ENCODE results near the gene SH2D6. TPM values are rescaled to one million over a fixed set of nuclear protein-coding genes. Genes with fewer than 3 reads are reported as not detected.

Gene SH2D6
- total and polyA plus RNA-seq, 9 of the 15 experiments (the other 6 are each of a cell fraction or from before 2014, with no cell fraction given) = 0.07 to 0.76 (median 0.33) TPM; not detected in 2

DNA sequence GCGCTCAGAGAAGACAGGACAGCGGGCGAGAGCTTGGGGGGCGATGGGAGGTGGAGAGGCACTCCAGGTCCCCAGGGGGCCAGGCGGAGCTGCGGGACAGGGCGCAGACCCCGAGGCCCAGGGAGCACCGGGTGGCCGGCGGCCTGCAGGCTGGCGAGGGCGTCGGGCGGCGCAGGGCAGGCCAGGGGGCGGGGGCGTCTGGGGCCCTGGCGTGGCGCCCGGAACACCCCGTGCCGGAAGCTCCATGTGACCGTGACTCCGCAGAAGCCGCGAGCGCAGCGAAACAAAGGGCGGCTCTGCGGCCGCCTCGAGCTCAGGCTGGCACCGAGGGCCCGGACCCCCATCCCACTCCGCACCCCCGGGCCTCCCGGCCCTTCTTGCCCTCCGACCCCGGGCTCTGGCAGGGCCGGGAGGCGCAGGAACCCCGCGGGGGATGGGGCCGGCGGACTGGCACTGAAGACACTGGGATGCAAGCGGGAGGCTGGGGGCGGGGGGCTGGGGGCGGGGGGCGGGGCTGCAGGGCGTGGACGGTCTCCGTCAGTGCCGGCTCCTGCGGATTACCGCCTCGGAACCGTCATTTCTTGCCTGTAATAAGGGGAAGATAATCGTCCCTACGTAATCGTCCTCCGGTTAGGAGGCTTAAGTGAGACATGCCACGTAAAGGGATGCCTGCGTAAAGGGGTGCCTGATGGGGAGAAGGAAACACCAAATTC is 19.1 kb downstream of the SH2D6 start (continued):
- TF ChIP-seq ILK (tag; IDR thresholded peaks at IDR 0.05; ENCODE audit: borderline replicate concordance, low read depth) (no peak), TCF7 (IDR thresholded peaks at IDR 0.05; ENCODE audit: borderline replicate concordance) (no peak), SMAD2 (IDR thresholded peaks at IDR 0.05; ENCODE audit: low read depth, low read length) (no peak), ZNF75A (CRISPR knock-in tag; IDR thresholded peaks at IDR 0.05) (no peak), CEBPB (tag; IDR thresholded peaks at IDR 0.05) (no peak), ZNF584 (CRISPR knock-in tag; IDR thresholded peaks at IDR 0.05; ENCODE audit: low read depth) (no peak), RAD21 (CRISPR knock-in tag; conservative IDR thresholded peaks at IDR 0.05 in 1 of 2, IDR thresholded peaks at IDR 0.05 in 1 of 2) (no peak), C11orf30 (IDR thresholded peaks at IDR 0.05; ENCODE audit: low read depth) (peak; percentile 74), TARDBP (IDR thresholded peaks at IDR 0.05) (no peak), LEF1 (IDR thresholded peaks at IDR 0.05) (no peak), ZNF134 (CRISPR knock-in tag; conservative IDR thresholded peaks at IDR 0.05) (no peak)
- TF ChIP-seq, protein P1, sequence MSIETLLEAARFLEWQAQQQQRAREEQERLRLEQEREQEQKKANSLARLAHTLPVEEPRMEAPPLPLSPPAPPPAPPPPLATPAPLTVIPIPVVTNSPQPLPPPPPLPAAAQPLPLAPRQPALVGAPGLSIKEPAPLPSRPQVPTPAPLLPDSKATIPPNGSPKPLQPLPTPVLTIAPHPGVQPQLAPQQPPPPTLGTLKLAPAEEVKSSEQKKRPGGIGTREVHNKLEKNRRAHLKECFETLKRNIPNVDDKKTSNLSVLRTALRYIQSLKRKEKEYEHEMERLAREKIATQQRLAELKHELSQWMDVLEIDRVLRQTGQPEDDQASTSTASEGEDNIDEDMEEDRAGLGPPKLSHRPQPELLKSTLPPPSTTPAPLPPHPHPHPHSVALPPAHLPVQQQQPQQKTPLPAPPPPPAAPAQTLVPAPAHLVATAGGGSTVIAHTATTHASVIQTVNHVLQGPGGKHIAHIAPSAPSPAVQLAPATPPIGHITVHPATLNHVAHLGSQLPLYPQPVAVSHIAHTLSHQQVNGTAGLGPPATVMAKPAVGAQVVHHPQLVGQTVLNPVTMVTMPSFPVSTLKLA (conservative IDR thresholded peaks at IDR 0.05) = peak in 1 of 2 experiments; percentile 82; a peak in 3 of 4 replicates
- TF ChIP-seq, protein P2, sequence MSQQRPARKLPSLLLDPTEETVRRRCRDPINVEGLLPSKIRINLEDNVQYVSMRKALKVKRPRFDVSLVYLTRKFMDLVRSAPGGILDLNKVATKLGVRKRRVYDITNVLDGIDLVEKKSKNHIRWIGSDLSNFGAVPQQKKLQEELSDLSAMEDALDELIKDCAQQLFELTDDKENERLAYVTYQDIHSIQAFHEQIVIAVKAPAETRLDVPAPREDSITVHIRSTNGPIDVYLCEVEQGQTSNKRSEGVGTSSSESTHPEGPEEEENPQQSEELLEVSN (IDR thresholded peaks at IDR 0.05; ENCODE audit: borderline replicate concordance in 1 of 2, extremely low read depth in 1 of 2, insufficient read depth in 1 of 2, insufficient read length in 1 of 2, low read depth in 1 of 2, low read length in 1 of 2, poor library complexity in 1 of 2, severe bottlenecking in 1 of 2) = peak; percentile 69 to 90
- TF ChIP-seq, protein P3, sequence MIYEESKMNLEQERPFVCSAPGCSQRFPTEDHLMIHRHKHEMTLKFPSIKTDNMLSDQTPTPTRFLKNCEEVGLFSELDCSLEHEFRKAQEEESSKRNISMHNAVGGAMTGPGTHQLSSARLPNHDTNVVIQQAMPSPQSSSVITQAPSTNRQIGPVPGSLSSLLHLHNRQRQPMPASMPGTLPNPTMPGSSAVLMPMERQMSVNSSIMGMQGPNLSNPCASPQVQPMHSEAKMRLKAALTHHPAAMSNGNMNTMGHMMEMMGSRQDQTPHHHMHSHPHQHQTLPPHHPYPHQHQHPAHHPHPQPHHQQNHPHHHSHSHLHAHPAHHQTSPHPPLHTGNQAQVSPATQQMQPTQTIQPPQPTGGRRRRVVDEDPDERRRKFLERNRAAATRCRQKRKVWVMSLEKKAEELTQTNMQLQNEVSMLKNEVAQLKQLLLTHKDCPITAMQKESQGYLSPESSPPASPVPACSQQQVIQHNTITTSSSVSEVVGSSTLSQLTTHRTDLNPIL (CRISPR knock-in tag; IDR thresholded peaks at IDR 0.05) = no peak
- TF ChIP-seq, protein P4, sequence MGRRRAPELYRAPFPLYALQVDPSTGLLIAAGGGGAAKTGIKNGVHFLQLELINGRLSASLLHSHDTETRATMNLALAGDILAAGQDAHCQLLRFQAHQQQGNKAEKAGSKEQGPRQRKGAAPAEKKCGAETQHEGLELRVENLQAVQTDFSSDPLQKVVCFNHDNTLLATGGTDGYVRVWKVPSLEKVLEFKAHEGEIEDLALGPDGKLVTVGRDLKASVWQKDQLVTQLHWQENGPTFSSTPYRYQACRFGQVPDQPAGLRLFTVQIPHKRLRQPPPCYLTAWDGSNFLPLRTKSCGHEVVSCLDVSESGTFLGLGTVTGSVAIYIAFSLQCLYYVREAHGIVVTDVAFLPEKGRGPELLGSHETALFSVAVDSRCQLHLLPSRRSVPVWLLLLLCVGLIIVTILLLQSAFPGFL (CRISPR knock-in tag; IDR thresholded peaks at IDR 0.05) = no peak
- TF ChIP-seq, protein P5, sequence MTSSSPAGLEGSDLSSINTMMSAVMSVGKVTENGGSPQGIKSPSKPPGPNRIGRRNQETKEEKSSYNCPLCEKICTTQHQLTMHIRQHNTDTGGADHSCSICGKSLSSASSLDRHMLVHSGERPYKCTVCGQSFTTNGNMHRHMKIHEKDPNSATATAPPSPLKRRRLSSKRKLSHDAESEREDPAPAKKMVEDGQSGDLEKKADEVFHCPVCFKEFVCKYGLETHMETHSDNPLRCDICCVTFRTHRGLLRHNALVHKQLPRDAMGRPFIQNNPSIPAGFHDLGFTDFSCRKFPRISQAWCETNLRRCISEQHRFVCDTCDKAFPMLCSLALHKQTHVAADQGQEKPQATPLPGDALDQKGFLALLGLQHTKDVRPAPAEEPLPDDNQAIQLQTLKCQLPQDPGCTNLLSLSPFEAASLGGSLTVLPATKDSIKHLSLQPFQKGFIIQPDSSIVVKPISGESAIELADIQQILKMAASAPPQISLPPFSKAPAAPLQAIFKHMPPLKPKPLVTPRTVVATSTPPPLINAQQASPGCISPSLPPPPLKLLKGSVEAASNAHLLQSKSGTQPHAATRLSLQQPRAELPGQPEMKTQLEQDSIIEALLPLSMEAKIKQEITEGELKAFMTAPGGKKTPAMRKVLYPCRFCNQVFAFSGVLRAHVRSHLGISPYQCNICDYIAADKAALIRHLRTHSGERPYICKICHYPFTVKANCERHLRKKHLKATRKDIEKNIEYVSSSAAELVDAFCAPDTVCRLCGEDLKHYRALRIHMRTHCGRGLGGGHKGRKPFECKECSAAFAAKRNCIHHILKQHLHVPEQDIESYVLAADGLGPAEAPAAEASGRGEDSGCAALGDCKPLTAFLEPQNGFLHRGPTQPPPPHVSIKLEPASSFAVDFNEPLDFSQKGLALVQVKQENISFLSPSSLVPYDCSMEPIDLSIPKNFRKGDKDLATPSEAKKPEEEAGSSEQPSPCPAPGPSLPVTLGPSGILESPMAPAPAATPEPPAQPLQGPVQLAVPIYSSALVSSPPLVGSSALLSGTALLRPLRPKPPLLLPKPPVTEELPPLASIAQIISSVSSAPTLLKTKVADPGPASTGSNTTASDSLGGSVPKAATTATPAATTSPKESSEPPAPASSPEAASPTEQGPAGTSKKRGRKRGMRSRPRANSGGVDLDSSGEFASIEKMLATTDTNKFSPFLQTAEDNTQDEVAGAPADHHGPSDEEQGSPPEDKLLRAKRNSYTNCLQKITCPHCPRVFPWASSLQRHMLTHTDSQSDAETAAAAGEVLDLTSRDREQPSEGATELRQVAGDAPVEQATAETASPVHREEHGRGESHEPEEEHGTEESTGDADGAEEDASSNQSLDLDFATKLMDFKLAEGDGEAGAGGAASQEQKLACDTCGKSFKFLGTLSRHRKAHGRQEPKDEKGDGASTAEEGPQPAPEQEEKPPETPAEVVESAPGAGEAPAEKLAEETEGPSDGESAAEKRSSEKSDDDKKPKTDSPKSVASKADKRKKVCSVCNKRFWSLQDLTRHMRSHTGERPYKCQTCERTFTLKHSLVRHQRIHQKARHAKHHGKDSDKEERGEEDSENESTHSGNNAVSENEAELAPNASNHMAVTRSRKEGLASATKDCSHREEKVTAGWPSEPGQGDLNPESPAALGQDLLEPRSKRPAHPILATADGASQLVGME (CRISPR knock-in tag; IDR thresholded peaks at IDR 0.05) = no peak

Data from K562 (cell line).